Hematopoietic multipotent progenitor cell treated with erythropoietin and hydrocortisone succinate and interleukin-3 and kit ligand, for 8 days (in vitro differentiated cells): ENCODE data around the gene URM1.
"Not testable (repeated sequence)": the region's sequence is repeated elsewhere in the genome, so short reads cannot be mapped to it uniquely, and the experiment has no call there.

ENCODE experiments used
- DNase-seq: peaks from one replicate; pipeline ENCODE4 v3.0.0-alpha.2; 2015

URM1 gene

DNA sequence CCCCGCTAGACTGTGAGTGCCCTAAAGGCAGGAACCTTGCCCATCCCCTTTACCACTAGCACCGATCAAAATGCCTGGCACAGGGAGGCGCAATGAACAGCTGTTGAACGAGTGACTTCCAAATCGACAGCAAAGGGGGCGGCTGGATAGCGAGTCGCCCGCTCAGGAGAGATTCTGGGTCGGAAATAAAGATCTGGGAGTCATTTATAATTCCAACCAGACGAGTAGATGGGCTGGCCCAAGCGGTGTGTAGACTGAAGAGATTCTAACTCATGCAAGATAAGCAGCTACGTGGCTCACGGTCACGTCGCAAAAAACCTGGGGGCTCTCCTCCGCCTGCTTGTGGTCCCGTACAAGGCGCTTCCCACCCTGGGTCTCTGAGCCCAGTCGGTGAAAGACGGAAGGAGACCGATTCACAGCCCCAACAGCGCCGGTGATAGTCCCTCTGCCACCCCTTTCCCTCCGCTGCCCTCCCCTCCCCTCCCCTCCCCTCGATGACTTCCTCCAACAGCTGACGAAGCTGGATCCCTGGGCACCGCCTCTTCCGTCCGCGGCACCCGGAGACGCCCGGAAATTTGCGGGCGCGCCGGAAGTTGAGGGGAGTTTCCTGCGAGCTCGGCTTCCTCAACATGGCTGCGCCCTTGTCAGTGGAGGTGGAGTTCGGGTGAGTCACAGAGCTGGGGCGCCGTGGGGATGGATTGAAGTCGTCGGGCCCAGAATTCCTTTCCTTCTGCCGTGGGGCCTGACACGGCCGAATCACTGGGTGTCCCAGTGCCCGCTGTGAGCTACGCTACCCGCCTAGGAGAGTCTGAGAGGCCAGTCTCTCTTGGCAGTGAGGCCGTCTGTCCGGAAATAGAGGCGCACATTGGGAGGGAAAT, at the start of gene URM1:
TSS of gene URM1 (plus strand) at position 623 of the 878 bp plus-strand sequence. CDS start at position 630, 7 bp downstream.
- peak; percentile 97 for DNase-seq

- DNase-seq = no peak
Observed at GRCh38 chr9:128321879-128322403, 49.2 kb upstream of the URM1 start.

DNA sequence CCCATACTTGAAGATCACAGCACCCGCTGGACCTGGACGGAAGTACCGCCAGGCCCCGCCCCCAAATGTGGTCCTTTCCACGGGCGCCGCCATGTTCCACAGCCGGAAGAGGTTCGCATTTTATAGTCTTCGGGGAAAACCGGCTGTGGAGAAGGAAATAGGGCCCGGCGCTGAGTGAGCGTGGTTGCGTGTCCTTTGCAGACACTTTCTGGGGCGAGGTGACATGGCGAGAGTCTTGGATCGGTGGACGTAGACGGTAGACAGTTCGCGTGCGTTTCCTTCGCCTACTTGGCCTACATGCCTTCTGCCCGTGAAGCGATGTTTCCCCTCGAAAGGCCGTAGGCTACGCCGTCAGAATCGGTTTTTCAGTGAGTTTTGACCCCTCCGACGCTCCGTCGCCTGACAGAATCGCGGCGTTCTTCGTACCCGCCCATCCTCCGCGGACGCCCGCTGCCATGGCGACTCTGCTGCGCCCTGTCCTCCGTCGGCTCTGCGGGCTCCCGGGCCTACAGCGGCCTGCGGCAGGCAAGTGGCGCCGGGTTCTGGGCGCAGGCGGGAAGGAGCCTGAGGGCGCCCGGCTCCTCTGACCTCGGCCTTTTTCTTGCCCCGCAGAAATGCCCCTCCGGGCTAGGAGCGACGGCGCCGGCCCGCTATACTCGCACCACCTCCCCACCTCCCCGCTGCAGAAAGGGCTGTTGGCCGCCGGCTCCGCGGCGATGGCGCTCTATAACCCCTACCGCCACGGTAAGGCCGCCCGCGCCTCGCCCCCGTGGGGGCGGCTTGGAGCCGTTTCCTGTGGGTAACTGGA, 48.6 kb upstream of the URM1 start, which contains the start of the genes COQ4 and TRUB2:
TSS of gene COQ4 (plus strand) at position 436 of the 808 bp plus-strand sequence. CDS start at position 456, 20 bp downstream.
TSS of gene TRUB2 (minus strand) at position 44 of the 808 bp plus-strand sequence. CDS start at position 5, 39 bp downstream.
- DNase-seq = peak; percentile 95

GRCh38 chr9:128323212-128323730, 47.9 kb upstream of the URM1 start:
- DNase-seq = peak; percentile 10

DNA sequence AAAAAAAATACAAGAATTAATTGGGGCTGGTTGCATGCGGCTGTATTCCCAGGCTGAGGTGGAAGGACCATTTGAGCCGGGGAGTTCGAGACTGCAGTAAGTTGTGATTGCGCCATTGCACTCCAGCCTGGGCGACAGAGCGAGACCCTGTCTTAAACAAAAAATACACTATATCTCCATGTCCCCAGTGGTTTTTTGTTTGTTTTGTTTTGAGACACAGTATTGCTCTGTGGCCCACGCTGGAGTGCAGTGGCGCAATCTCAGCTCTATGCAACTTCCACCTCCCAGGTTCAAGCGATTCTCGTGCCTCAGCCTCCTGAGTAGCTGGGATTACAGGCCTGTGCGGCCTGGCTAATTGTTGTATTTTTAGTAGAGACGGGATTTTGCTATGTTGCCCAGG, 47.4 kb upstream of the URM1 start:
- DNase-seq = no peak

- DNase-seq = no peak
Observed at GRCh38 chr9:128324401-128324800, 46.8 kb upstream of the URM1 start.

DNA sequence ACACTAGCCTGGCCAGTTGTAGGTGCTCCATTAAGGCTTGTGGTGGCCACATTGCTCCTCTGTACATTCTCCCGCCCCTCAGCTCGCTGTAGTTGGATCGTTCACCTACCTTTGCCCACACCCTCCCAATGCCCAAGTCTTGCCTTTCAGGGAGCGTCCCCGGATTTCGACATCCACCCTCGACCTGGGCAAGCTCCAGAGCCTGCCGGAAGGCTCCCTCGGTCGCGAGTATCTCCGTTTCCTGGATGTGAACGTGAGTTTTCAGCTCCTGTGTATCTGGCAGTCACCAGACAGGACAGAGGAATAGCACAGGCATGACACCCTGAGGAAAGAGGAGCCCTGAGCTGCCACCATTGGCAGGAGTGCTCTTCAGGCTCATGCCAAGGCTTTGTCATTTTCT, 45.5 kb upstream of the URM1 start:
- DNase-seq = no peak

GRCh38 chr9:128333451-128333869, 37.7 kb upstream of the URM1 start:
- no peak for DNase-seq

DNA sequence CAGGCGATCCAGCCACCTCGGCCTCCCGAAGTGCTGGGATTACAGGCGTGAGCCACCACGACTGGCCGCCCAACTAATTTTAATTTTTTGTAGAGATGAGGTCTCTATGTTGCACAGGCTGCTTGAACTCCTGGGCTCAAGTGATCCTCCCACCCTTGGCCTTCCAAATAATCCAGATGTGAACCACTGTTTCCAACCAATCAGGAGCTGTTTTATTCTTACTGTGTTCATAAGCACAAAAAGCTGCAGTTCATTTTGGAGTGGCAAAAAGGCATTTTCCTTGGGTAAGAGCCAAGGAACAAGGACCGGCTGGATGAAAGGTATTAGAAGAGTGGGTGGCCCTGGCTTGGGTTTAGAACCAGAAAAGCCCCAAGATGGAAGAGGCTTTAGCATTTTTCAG, 36.0 kb upstream of the URM1 start:
- DNase-seq = no peak

DNA sequence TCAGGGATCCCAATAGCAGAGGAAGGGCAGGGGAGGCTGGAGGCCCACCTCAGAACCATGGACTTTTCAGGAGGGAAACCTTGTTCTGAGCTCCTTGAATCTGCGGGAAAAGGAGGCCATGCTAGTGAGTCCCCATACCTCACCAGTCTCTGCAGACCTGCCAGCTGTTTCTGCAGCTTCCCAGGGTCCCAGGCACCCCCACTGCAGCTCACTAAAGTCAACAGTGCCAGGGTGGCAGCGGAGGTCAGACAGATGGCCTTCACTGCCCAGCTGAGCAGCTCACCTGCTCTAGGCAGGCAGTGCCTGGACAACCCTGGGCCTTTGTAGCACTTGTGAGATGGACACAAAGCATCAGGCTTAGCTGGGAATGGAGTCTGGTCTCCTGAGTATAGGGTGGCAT, 35.3 kb upstream of the URM1 start:
- no peak for DNase-seq

DNA sequence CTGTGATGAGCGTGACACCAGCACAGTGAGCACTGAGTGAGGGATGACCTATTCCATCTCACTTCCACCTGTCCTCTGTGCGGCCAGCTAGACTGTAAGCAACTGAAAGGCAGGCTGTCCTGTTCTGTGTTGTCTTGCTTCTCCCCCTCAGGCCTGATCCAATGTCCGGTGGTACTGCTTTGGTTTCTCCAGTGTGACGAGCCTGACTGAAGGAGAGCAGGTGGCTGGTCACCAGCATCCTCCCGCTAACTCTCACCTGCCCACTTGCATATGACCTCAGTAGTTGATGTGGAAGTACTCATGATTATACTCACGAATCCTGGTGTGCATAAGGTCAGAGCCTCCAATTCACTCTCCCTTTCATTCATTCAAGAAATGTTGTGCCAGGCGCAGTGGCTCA, 33.2 kb upstream of the URM1 start:
- no peak for DNase-seq

- DNase-seq = not testable (repeated sequence)
Observed at GRCh38 chr9:128338852-128339614, 32.1 kb upstream of the URM1 start.

- DNase-seq = peak; percentile 83
Observed at GRCh38 chr9:128339761-128340690, 31.1 kb upstream of the URM1 start, which contains the start of gene SLC27A4. Gene SLC27A4 (plus strand): TSS chr9:128340527. CDS start chr9:128343133, 2,606 bp downstream.

DNA sequence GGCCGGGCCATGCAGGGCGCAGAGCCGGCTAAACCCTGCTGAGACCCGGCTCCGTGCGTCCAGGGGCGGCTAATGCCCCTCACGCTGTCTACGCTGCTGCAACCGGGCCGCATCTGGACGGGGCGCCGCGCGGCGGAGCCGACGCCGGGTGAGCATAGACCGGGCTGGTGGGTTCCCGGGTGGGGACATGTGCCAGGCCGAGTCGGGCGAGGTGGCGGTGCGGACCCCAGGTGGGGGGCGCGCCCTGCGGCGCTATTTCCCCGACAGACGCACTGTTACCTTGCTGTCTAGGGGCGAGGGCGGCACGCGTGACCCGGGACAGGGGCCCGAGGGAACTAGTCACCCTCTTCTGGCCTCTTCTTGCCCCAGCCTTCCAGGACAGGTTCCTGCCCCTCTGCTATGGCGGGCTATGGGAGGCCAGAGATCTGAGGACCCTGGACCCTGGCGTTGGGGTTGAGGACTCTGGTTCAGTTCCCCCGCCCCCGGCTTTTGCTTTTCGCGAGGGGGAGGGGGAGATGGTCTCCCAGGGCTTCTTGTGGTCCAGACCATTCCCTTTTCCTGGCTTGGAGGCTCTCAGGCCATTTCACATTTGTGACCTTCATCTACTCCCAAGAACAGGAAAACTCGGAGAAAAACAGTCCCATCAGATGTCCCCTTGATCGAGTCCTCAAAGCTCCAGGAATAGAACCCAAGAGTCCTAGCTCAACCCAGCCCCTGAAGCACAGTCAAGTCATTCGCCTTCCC, 30.3 kb upstream of the URM1 start:
- DNase-seq = no peak

GRCh38 chr9:128341435-128341849, 29.7 kb upstream of the URM1 start:
- DNase-seq = peak; percentile 84

DNA sequence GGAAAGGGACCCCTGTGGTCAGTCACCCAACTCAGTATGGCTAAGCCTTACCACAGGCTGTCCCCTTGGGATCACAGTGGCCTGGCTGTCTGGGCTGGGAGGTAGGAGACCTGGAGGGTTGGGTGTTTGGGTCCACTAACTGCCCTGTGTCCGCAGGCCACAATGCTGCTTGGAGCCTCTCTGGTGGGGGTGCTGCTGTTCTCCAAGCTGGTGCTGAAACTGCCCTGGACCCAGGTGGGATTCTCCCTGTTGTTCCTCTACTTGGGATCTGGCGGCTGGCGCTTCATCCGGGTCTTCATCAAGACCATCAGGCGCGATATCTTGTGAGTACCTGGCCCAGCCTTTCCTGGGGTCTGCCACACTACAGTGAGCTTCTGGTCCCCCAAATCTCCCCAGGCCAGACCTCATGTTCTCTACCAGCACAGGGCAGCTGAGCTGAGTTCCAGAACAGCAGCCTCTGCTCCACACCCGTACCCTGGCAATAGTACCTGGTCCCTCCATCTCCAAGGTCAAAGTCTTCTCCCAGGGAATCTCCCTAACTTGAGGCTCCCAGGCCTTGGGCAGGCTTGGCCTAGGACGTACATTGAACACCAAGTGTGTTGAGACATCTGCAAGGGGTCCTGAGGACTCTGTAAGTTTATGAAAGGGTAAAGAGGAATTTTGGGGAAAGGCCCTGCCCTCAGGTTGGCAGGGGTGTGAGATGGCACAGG, 28.0 kb upstream of the URM1 start:
- no peak for DNase-seq

DNA sequence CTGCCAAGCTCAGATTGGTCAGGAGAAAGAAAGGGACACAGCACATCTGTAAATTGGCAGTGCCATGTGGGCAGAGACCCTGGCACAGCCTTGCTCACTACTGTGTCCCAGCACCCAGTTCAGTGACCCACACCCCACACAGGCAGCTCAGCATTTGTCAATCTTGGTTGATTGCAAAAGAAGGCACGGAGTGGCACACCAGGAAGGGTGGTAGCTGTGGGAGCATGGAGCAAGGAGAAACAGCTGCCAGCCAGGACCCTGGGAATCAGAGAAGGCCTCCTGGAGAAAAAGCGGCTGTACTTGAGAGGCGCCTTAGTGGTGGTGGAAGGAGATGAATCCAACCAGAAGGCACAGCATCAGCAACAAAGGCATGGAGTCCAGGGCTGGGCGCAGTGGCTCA, 27.3 kb upstream of the URM1 start:
- DNase-seq = no peak

GRCh38 chr9:128344931-128345605, 26.1 kb upstream of the URM1 start:
- no peak for DNase-seq

GRCh38 chr9:128349125-128349524, 22.0 kb upstream of the URM1 start:
- no peak for DNase-seq
